ENCODE data around the gene AFG1L. TPM values are rescaled to one million over a fixed set of nuclear protein-coding genes. Genes with fewer than 3 reads are reported as not detected.

AFG1L gene
- total RNA-seq, 1 donor from 2014 or later = 9.6 TPM

DNA sequence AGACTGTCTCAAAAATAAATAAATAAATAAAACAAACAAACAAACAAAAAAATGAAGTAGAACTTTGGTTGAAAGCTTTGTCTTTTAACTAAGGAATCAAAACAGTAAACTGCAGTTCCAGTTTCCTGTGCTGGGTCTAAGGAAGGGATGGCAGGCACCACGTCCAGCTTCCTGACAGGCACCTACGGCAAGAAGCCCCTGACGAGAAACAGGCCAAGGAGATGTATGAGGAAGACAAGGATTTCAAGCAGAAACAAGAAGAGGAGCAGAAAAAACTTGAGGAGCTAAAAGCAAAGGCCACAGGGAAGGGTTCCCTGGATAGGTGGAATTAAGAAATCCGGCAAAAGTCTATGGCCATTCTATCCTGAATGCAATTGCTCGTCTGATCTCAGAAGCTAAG is 42.8 kb upstream of the AFG1L start:
- DNase-seq (ENCODE audit: extremely low spot score, unreplicated experiment) = no peak
- Mint-ChIP-seq H3K4me3 (no peak overlapping the region), H3K27me3 (no peaks in the 10 kb centered on the region), H3K36me3 (peaks cover 36% of the 10 kb centered on the region), H3K9me3 (no peaks in the 10 kb centered on the region), H3K4me1 (ENCODE audit: unreplicated experiment) (peaks cover 36% of the 10 kb centered on the region), H3K27ac (no peak overlapping the region)
- TF ChIP-seq, protein P1, sequence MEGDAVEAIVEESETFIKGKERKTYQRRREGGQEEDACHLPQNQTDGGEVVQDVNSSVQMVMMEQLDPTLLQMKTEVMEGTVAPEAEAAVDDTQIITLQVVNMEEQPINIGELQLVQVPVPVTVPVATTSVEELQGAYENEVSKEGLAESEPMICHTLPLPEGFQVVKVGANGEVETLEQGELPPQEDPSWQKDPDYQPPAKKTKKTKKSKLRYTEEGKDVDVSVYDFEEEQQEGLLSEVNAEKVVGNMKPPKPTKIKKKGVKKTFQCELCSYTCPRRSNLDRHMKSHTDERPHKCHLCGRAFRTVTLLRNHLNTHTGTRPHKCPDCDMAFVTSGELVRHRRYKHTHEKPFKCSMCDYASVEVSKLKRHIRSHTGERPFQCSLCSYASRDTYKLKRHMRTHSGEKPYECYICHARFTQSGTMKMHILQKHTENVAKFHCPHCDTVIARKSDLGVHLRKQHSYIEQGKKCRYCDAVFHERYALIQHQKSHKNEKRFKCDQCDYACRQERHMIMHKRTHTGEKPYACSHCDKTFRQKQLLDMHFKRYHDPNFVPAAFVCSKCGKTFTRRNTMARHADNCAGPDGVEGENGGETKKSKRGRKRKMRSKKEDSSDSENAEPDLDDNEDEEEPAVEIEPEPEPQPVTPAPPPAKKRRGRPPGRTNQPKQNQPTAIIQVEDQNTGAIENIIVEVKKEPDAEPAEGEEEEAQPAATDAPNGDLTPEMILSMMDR (conservative IDR thresholded peaks at IDR 0.05) = no peak

DNA sequence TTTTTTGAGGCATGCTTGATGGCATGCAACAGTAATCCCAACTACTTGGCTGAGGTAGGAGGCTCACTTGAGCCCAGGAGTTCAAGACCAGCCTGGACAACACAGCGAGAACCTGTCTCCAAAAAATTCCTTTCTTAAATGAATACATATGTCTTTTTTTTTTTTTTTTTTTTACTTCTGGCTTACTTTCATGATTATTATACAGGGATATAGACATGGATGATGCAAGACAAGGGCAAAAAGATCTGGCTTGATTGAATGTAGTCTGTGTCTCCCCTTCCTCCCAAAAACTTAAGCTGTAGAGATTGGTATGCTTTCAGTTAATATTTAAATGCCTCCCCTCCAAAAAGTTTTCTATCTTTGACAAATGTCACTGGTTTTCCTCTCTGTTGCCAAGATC is 41.6 kb upstream of the AFG1L start:
- DNase-seq (ENCODE audit: extremely low spot score, unreplicated experiment) = no peak
- Mint-ChIP-seq H3K27ac (no peak overlapping the region), H3K36me3 (peaks cover 33% of the 10 kb centered on the region), H3K4me3 (no peak overlapping the region), H3K9me3 (no peaks in the 10 kb centered on the region), H3K27me3 (no peaks in the 10 kb centered on the region), H3K4me1 (ENCODE audit: unreplicated experiment) (peaks cover 33% of the 10 kb centered on the region)
- TF ChIP-seq, protein P1 (conservative IDR thresholded peaks at IDR 0.05) = no peak

DNA sequence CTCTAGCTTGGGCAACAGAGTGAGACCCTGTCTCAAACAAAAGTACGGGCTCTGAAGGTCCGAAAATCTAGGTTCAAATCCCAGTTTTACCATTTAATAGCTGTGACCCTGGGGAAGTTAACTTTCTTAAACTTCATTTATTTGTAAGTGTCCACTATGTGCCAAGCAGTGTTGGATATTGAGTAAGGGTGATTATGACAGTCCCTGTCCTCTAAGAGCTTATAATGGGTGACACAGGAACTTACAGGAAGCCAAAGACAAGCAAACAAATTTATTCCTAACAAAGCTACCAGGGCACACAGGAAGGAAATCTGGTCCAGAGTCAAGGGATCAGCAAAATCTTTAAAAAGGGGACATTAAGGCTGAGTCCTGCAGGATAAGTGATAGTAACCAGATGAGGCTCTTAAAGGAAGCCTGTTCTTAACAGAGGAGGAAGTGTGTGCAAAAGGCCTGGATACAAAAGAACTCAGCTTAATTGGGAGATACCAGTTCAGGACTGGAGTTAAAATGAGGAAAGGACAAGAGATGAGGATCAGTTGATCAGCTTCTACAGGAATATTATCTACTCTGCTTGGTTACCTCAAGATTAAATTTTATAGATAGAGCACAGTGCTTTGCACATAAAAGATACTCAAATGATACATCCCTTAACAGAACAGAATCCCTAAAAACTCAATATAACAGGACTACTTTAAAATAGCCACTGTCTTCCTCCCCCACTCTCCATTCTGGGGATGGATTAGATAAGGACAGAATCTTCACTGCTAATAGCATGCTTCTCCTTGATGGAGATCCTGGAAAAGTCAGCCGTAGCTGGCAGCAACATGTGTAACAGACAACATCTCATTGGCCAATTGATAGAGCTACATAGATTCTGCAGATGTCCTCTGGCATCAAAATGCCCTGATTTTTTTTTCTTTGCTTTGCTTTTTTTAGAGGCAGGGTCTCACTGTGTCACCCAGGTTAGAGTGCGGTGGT is 40.1 kb upstream of the AFG1L start:
- Mint-ChIP-seq H3K36me3 (peaks cover 32% of the 10 kb centered on the region), H3K4me1 (ENCODE audit: unreplicated experiment) (peaks cover 31% of the 10 kb centered on the region), H3K9me3 (no peaks in the 10 kb centered on the region), H3K4me3 (no peak overlapping the region), H3K27me3 (no peaks in the 10 kb centered on the region), H3K27ac (peak overlapping the region; percentile 57)
- no peak for DNase-seq (ENCODE audit: extremely low spot score, unreplicated experiment)
- TF ChIP-seq, protein P1 (conservative IDR thresholded peaks at IDR 0.05) = no peak

DNA sequence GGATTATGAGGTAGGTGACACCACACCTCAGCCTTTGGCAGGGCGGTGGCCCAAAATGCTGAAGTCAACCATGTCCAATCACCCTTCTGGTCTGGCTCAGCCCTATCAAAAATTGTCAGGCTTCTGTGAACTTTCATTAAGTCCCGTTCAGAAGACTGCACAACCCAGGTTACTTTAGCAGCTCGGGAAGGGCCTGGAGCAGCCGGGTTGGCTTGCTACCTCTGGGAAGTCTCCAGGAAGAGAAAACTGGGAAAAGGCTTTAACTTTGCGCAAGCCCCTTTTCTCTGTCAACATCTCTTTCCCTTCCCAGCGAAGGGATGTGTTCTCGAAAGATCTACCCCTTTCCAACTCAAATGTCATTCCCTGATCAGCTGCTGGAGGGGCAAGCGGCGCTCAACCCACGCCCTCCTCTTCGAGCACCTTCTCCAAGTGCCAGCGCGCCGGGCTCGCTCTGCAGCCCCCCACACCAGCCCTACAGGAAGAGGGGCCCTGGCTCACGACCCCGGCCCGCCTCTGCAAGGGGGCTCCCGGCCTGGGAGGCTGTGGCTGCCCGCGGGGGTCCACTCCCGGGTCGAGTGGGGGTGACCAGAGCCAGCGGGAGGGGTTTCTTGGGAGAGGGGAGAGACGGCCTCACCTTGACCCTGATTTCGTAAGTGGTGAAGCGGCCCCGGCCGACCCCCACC is 34.6 kb upstream of the AFG1L start:
- H3K27me3 Mint-ChIP-seq = no peaks in the 10 kb centered on the region
- DNase-seq (ENCODE audit: extremely low spot score, unreplicated experiment) = peak; percentile 73
- peak overlapping the region; percentile 95 for H3K4me3 Mint-ChIP-seq
- H3K36me3 Mint-ChIP-seq = peaks cover 4% of the 10 kb centered on the region
- peak overlapping the region; percentile 89 for H3K27ac Mint-ChIP-seq
- TF ChIP-seq, protein P1 (conservative IDR thresholded peaks at IDR 0.05) = no peak
- peaks cover 11% of the 10 kb centered on the region for H3K4me1 Mint-ChIP-seq (ENCODE audit: unreplicated experiment)
- H3K9me3 Mint-ChIP-seq = no peaks in the 10 kb centered on the region

DNA sequence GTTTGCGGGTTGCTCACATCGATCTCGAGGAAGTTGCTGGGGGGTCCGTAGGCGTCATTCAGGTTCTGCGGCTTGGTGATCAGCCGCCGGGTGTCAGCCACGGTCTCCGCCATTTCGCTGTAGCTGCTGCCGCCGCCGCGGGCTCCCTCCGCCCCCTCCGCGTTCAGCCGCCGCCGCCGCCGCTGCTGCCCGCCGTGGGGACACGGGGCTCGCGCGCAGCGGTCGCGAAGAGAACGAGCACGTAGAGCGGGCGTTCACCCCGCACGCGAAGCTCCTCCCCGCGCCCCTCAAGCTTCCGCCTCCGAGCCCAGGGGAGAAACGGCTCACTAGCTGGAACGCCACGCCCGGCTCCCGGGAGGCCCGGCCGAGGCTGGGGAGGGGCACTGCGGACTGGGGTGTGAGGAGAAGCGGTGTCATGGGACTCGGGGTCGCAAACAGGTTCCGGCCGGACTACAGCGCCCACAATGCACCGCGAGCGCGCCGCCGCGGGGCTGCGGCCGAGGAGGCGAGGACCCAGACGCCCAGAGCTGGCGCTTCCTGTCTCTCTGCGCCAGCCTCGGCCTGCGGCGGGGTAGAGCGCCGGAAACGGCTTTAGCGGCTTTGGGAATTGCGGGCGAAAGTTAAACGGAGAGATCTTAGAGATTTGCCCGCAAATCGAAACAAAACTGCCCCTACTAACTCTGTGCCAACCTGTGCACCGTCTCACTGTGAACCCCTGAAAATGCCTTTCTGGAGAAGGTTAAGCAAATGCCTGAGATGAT is 33.9 kb upstream of the AFG1L start, which contains the start of gene SNX3:
SNX3 (minus strand) TSS at position 232 of the 761 bp plus-strand sequence; CDS start at position 113, 119 bp downstream.
- Mint-ChIP-seq H3K4me1 (ENCODE audit: unreplicated experiment) (peaks cover 11% of the 10 kb centered on the region), H3K4me3 (peak within 1 kb of the TSS; percentile 95), H3K27me3 (no peaks in the 10 kb centered on the region), H3K36me3 (peaks cover 4% of the 10 kb centered on the region), H3K9me3 (no peaks in the 10 kb centered on the region), H3K27ac (peak within 1 kb of the TSS; percentile 89)
- TF ChIP-seq, protein P1 (conservative IDR thresholded peaks at IDR 0.05) = peak; percentile 15
- peak; percentile 96 for DNase-seq (ENCODE audit: extremely low spot score, unreplicated experiment)

All from type B pancreatic cell (in vitro differentiated cells).